ENCODE data around the gene FRMPD4.

The FRMPD4 gene

DNA sequence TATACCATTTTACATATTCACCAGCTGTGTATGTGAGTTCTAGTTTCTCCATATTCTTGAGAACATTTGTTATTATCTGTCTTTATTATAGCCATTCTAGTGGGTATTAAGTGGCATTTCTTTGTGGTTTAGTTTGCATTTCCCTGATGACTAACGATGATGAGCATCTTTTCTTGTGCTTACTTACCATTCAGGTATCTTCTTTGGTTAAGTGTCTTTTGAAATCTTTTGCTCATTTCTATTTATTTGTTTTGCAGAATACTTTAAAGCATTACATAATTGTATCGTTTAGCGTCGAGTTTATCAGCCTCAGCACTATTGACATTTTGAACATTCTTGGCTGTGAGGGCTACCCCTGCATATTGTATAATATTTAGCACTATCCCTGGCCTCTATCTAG lies 85.4 kb downstream of the FRMPD4 start:
- DNase-seq: no peak

GRCh38 chrX:12225107-12225506 lies 86.8 kb downstream of the FRMPD4 start:
- DNase-seq: no peak

GRCh38 chrX:12227412-12228041 lies 89.3 kb downstream of the FRMPD4 start:
- no peak for DNase-seq

DNA sequence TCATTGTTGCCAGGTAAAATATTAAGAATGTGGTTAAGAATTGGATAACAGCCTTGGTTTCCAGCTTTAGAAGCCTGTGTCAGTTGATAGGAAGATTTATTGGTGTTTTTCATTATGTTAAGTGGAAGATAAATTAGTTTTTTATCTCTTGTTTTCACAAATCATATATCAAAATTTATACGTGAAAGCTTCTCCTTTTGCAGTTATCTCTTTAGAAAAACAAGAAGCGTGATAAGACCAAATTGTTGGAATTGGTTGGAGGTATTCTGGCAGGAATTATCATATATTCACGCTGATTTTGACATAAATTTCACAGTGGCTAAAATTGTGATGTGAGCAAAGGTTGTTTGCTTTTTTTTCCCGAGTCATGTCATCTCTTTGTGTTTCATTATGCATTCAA lies 90.6 kb downstream of the FRMPD4 start:
- no peak for DNase-seq

- DNase-seq: no peak
Measured at GRCh38 chrX:12229986-12230385, 91.7 kb downstream of the FRMPD4 start.

GRCh38 chrX:12234534-12235329 lies 96.5 kb downstream of the FRMPD4 start:
- no peak for DNase-seq

DNA sequence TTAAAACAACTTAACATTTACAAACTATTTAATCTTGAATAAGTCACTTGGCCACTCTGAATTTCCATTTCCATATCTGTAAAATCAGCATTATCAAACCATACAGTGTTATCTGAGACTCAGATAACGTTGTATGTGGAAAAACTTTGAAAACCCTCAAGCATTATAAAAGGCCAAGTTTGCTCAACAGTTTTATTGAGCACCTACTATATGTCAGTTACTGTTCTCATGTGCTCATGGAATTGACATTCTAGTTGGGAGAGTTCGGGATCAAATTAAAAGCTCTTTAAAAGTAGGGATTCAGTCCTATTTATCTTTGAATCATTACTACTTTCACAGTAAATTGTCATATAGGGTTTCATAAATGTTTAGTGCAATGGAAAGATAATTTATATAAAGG lies 97.9 kb downstream of the FRMPD4 start:
- no peak for DNase-seq

DNA sequence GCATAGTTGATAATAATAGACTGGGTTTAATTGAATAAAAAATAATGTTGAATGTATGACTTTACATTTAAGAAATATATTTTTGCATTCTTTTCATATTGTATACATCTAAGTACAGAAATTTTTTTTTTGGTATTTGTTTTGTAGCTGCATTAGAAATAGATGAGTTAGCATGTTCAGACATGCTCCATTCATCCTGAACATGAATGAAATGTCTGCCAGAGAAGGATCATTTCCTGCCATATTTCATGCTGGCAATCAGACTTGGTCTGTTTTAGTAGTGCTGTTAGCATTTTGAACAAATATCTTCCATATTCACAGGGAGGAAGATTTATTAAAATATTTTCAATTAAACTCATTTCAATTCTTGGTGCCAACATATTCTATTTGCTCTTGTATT lies 98.9 kb downstream of the FRMPD4 start:
- no peak for DNase-seq

DNA sequence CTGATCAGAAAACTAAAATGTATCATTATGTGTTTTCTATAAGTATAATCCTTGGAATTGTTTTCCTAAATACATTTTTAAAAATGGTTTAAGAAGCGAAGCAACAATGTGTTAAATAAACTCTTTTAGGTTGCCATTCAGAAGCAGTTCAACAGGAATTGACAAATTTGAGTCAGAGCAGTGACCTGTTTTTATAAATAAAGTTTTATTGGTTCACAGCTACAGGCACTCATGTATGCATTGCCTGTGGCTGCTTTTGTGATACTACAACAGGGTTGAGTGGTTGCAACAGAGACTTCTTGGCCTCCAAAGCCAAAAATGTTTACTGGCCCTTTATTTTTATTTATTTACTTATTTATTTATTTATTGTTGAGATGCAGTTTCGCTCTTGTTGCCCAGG lies 99.5 kb downstream of the FRMPD4 start:
- DNase-seq: no peak

GRCh38 chrX:12239356-12240082 lies 101.2 kb downstream of the FRMPD4 start:
- no peak for DNase-seq

- DNase-seq: no peak
Measured at GRCh38 chrX:12240491-12240890, 102.2 kb downstream of the FRMPD4 start.

DNA sequence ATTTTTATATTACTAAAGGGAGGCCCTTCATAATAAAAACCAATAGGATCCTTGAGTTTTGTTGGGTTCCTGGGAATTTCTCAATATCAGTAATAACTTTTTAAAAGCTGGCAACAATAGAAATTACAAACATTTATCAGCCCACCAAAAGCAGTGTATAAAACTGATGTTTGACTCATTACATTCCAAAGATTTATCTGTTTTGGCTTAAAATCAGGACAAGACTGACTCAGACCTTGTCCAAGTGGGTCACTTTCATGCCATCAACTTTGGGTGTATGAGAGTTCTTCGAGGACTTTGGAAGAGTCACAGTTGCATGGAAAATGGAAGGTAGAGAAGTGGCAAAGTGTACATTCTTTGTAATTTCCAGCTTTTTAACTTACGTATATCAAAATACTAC lies 102.8 kb downstream of the FRMPD4 start:
- no peak for DNase-seq

- DNase-seq: no peak
Measured at GRCh38 chrX:12245650-12246645, 107.7 kb downstream of the FRMPD4 start.

GRCh38 chrX:12249997-12250396 lies 111.7 kb downstream of the FRMPD4 start:
- DNase-seq: no peak

- no peak for DNase-seq
Measured at GRCh38 chrX:12263211-12263610, 124.9 kb downstream of the FRMPD4 start.

- no peak for DNase-seq
Measured at GRCh38 chrX:12269484-12269883, 131.2 kb downstream of the FRMPD4 start.

- DNase-seq: no peak
Measured at GRCh38 chrX:12278151-12278550, 139.9 kb downstream of the FRMPD4 start.

- DNase-seq: no peak
Measured at GRCh38 chrX:12282991-12283390, 144.7 kb downstream of the FRMPD4 start.

DNA sequence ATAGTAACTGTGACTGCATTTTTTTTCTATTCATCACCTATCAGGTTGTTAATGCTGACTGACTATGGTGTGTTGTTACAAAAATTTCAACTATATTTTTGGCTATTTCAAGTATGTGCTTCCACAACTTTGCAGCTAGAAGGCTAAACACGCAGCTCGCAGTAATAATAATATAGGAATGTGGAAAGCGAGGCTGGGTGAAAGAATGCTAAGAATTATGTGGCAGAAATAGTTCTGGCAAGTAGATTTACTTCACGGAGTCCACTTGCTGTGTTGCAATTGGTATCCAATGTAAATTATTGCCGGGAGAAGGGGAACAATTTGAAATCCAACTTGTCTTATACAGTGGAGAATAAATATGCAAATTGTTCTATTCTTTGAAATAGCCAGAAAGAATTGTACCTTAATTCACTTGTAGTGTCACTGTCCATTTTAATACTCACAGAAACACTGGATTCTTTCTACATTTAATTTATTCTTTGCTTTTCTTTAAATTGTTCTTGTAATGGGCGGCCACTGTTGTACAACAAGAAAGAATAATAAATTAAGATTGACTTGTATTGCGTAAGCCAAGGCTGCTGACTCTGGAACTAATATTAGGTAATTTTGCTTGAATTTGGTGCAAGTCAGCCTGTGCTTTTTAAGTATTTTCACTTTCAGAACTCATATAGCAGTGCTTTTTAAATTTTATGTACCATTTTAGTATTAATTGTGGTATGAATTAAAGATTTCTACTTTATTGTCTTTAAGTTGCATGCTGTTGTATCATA lies 154.9 kb downstream of the FRMPD4 start:
- DNase-seq: no peak

DNA sequence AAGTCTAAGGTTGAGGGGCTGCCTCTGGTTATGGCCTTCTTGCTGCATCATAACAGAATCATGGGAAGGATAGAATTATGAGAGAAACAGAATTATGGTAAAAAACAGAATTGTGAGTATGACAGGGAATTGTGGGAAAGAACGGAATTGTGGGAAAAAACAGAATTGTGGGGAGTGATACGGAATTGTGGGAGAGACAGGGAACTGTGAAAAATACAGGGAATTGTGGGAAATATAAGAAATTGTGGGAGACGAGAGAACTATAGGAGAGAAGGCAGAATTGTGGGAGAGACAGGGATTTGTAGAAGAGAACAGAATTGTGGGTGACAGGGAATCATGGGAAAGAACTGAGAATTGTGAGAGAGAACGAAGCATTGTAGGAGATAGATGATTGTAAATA lies 159.1 kb downstream of the FRMPD4 start:
- DNase-seq: no peak

GRCh38 chrX:12301288-12301687 lies 163.0 kb downstream of the FRMPD4 start:
- no peak for DNase-seq

- DNase-seq: no peak
Measured at GRCh38 chrX:12304261-12304660, 166.0 kb downstream of the FRMPD4 start.
